A673 (cell line): Measurements from ENCODE around the gene PRODH. TPM values are rescaled to one million over a fixed set of nuclear protein-coding genes. Genes with fewer than 3 reads are reported as not detected.
"Not testable (repeated sequence)": the region's sequence is repeated elsewhere in the genome, so short reads cannot be mapped to it uniquely, and the experiment has no call there.

Source experiments
- BruUV-seq: library from RNA; stranded (reverse); fragments of 400-500 nt; replicated peaks from 2 replicates; lab custom pipeline; 2021; lab: Mats Ljungman, UMichigan
- CTCF ChIA-PET: fragments of 300-600 bp; sonication (Branson Sonifier 250); formaldehyde crosslinking; loops from one replicate; lab custom pipeline; 2022; ENCODE audit warnings: antibody characterized with exemption; lab: Charles Lee
- POLR2A ChIA-PET: fragments of 300-600 bp; sonication (Branson Sonifier 250); formaldehyde crosslinking; loops from one replicate; lab custom pipeline; 2022; ENCODE audit warnings: antibody characterized with exemption; ENCODE audit not compliant: low non-redundant PET; lab: Charles Lee
- DNase-seq: peaks from one replicate; pipeline ENCODE4 v3.0.0-alpha.2; 2015; ENCODE audit warnings: low spot score
- H3K27ac ChIP-seq: fragments of 200-600 bp; sonication (generic); 2 replicates; pipeline ENCODE4 v1.5.1; 2016; ENCODE audit warnings: mixed run types, low read depth, mild to moderate bottlenecking, mixed read lengths, antibody characterized with exemption, low read length; ENCODE audit not compliant: poor library complexity, severe bottlenecking
- H3K27me3 ChIP-seq: fragments of 200-600 bp; sonication (generic); replicated peaks from 2 replicates; pipeline ENCODE4 v1.6.1; 2017; ENCODE audit warnings: mixed run types, low read depth, mild to moderate bottlenecking, mixed read lengths, antibody characterized with exemption, low read length; ENCODE audit not compliant: insufficient read depth, poor library complexity
- H3K36me3 ChIP-seq: fragments of 200-600 bp; sonication (generic); 2 replicates; pipeline ENCODE4 v1.6.1; 2016; ENCODE audit warnings: mixed run types, mild to moderate bottlenecking, mixed read lengths, antibody characterized with exemption, low read length; ENCODE audit not compliant: insufficient read depth, poor library complexity, severe bottlenecking
- H3K4me1 ChIP-seq: fragments of 200-600 bp; sonication (generic); 2 replicates; pipeline ENCODE4 v1.6.1; 2017; ENCODE audit warnings: mixed run types, mild to moderate bottlenecking, mixed read lengths, antibody characterized with exemption, low read length; ENCODE audit not compliant: insufficient read depth, poor library complexity, severe bottlenecking
- H3K4me3 ChIP-seq: fragments of 200-600 bp; sonication (generic); 2 replicates; pipeline ENCODE4 v1.5.1; 2016; ENCODE audit warnings: low read depth, mixed run types, mild to moderate bottlenecking, mixed read lengths, low read length; ENCODE audit not compliant: poor library complexity, severe bottlenecking
- H3K9me3 ChIP-seq: fragments of 200-600 bp; sonication (generic); 2 replicates; pipeline ENCODE4 v1.6.1; 2016; ENCODE audit warnings: mixed run types, low read depth, mild to moderate bottlenecking, mixed read lengths, antibody characterized with exemption, low read length; ENCODE audit not compliant: poor library complexity, severe bottlenecking
- EZH2 ChIP-seq: fragments of 200-600 bp; sonication (generic); IDR thresholded peaks from 2 replicates; pipeline ENCODE4 v1.6.1; 2017; ENCODE audit warnings: borderline replicate concordance, low read depth, mild to moderate bottlenecking, mixed read lengths, antibody characterized with exemption, low read length; ENCODE audit not compliant: poor library complexity, severe bottlenecking
- intact Hi-C: fragments of 100-400 bp; cut with micrococcal nuclease; formaldehyde crosslinking; loops from one replicate; pipeline ENCODE4 v1.10.0; 2022; ENCODE audit not compliant: unreplicated experiment
- total RNA-seq: library from RNA; stranded (reverse); gene quantifications from 2 replicates; pipeline ENCODE4 v1.2.3, GENCODE V29; 2021
- TF ChIP-seq, protein P1 (sequence below): fragments of 300-800, 200-600 bp; sonication (generic); conservative IDR thresholded peaks from 2 replicates; pipeline ENCODE4 v1.5.1; 2017; ENCODE audit warnings: low read depth, mild to moderate bottlenecking, antibody characterized with exemption, low read length, moderate library complexity, mixed read lengths

Gene PRODH
- total RNA-seq, 1 experiment from 2014 or later: 10.9 TPM

DNA sequence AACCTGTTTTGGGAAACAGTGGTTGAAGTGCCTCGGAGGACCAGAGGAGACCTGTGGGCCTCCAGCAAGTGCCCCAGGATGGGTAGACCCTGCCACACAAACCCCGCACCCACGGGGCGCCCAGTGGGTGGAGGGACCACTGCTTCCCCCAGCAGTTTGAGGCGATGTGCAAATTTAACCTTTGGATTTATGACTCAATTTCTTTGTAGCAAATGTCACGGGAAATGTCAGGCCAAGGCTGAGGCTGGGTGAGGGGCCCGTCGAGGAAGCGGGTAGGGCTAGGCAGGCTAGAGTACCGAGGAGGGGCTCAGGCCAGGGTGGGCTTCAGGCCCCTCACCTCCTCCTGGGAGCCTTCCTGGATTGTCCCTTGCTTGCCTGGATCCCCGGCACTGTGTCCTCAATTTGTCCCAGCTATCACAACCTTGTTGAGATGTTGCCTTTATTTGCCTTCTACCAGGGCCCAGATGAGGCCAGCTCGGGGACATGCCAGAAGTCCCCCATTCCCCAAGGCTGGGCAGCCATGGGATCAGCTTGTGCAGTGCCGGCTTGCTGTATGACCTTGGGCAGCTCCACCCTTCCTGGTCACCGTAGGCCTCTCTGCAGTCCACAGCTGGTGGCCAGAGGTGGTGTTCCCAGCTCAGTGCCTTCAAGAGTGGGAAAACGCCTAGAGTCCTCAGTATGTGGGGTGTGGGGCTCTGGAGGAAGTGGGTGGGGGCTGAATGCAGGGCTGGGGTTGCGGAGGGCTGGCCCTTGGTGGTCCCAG is 39.5 kb upstream of the PRODH start:
- no peak for TF ChIP-seq EZH2
- TF ChIP-seq, protein P1, sequence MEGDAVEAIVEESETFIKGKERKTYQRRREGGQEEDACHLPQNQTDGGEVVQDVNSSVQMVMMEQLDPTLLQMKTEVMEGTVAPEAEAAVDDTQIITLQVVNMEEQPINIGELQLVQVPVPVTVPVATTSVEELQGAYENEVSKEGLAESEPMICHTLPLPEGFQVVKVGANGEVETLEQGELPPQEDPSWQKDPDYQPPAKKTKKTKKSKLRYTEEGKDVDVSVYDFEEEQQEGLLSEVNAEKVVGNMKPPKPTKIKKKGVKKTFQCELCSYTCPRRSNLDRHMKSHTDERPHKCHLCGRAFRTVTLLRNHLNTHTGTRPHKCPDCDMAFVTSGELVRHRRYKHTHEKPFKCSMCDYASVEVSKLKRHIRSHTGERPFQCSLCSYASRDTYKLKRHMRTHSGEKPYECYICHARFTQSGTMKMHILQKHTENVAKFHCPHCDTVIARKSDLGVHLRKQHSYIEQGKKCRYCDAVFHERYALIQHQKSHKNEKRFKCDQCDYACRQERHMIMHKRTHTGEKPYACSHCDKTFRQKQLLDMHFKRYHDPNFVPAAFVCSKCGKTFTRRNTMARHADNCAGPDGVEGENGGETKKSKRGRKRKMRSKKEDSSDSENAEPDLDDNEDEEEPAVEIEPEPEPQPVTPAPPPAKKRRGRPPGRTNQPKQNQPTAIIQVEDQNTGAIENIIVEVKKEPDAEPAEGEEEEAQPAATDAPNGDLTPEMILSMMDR: no peak
- no peaks in the 10 kb centered on the region for H3K27me3 ChIP-seq
- no peak for DNase-seq
- no TSS peak for BruUV-seq
- POLR2A ChIA-PET: no interaction called here
- no peak overlapping the region for H3K4me3 ChIP-seq
- no peaks in the 10 kb centered on the region for H3K4me1 ChIP-seq
- no peak overlapping the region for H3K27ac ChIP-seq
- CTCF ChIA-PET: no interaction called here
- H3K36me3 ChIP-seq: no peaks in the 10 kb centered on the region
- peaks cover 3% of the 10 kb centered on the region for H3K9me3 ChIP-seq
- intact Hi-C loops: no loop called here

DNA sequence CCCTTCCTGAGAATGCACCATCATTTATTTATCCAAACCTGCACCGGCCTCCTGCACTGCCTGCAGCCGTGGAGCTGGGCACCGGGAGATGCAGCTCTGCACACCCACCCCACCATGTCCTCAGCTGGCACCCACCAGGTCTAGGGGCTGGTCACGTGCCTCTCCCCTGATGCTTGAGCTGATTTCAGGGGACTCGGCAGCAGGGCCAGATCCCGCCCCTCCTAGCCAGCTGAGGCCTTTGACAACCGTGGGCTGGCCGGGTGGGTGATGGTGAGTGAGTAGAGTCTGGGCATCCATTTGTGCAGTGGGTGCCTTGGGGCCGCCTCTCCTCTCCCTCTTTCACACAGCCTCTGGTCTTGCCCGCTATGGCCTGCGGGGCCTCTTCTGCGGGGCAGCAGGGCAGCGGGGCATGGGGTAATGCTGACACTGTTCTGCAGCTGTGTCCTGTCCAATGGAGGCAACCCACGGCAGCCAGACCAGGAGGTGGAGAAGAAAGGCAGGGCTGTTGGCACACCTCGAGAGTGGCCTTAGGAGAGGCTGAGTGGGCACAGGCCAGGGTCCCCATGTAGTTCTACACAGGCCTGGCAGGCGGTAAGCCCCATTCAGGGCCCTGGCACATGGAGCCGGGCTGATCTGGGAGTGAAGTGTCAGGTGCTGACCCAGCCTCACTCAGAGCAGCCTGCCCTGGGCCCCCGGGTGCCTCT is 38.5 kb upstream of the PRODH start:
- Histone ChIP-seq H3K4me3 (no peak overlapping the region), H3K27ac (no peak overlapping the region), H3K9me3 (no peaks in the 10 kb centered on the region), H3K36me3 (no peaks in the 10 kb centered on the region), H3K4me1 (no peaks in the 10 kb centered on the region), H3K27me3 (no peaks in the 10 kb centered on the region)
- no TSS peak for BruUV-seq
- ChIA-PET POLR2A (no interaction called here), CTCF (no interaction called here)
- no peak for TF ChIP-seq EZH2
- TF ChIP-seq, protein P1: no peak
- intact Hi-C loops: no loop called here
- no peak for DNase-seq

DNA sequence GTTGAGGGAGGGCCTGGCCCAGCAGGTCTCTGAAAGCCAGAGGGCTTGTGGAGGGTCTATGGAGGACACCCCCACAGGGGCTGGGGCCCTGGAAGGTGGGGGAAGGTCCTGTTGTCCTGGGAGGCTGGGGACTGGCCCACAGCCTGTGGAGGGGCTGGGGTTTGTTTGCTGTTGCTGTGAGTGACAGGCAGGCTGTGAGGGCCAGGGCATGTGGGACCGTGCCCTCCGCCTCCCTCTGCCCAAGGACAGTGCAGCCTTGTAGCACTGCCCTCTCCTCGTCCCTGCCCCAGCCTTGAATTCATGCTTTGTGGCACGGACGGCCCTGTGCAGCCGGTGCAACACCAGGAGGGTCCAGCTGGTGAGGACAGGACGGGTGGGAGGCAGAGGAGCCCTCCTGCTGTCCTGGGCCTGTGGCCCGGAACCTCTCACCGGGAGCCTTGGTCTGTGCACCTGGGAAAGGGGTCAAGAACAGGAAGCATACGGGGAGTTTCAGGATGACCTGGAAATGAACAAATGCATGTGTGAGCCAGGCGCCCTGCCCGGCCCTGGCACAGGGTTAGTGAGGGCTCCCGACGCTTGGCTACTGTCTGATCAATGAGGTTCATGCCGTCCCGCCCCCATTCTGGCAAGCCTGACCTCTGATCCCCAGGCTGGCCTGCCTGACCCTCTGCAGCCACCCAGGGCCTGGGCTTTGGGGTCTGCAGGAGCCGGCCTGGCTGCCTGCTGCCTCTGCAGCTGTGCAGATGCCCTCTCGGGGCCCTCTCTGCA is 37.4 kb upstream of the PRODH start:
- intact Hi-C loops: no loop called here
- CTCF ChIA-PET: no interaction called here
- BruUV-seq: no TSS peak

DNA sequence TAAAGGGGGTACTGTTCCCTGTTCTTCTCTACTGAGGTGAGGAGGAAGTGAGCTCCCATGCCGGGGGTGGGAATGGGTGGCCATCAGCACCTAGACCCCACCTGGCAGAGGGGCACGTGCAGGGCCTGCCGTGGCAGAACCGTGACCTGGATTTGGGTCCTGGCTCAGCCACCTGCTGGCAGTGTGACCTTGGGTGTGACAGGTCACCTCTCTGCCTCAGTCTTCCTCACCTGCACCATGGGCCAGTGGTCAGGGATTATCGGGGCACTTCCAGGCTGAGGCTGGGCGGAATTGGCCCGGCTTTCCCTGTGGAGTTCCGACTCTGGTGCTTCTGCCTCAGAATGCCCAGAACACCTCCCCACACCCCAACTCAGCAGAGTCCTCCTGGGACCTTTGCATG is 36.5 kb upstream of the PRODH start:
- H3K4me3 ChIP-seq, intact Hi-C loops, H3K27me3 ChIP-seq, DNase-seq, H3K9me3 ChIP-seq, H3K36me3 ChIP-seq, POLR2A ChIA-PET, CTCF ChIA-PET, BruUV-seq, H3K27ac ChIP-seq, H3K4me1 ChIP-seq: not testable (repeated sequence)

More for the DNA sequence above, 37.4 kb upstream of the PRODH start:
- H3K36me3 ChIP-seq: no peaks in the 10 kb centered on the region
- no peak for TF ChIP-seq EZH2
- TF ChIP-seq, protein P1: no peak
- DNase-seq: no peak
- H3K4me1 ChIP-seq: no peaks in the 10 kb centered on the region
- no peak overlapping the region for H3K4me3 ChIP-seq
- POLR2A ChIA-PET: no interaction called here
- no peaks in the 10 kb centered on the region for H3K27me3 ChIP-seq
- no peaks in the 10 kb centered on the region for H3K9me3 ChIP-seq
- no peak overlapping the region for H3K27ac ChIP-seq

DNA sequence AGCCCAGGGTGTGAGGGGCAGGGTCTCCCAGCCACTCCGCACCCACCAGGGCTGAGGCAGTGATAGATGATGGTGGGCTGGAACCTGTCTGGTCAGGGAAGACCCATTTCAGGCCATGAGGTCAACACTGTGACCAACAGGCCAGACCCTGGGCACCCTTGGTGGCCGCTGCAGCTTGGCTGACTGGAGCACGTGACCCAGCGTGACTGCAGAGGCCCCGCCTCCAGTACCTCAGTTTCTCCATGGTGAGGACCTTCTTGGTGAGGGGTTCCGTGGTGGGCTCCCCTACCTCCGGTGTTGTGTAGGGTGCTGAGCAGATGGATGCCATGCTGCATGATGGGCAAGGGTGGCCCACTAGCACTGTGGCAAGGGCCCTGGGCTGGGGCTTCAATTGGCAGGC is 35.9 kb upstream of the PRODH start:
- CTCF ChIA-PET, POLR2A ChIA-PET, DNase-seq, H3K4me1 ChIP-seq, H3K27me3 ChIP-seq, H3K9me3 ChIP-seq, intact Hi-C loops, BruUV-seq, H3K4me3 ChIP-seq, H3K27ac ChIP-seq, H3K36me3 ChIP-seq: not testable (repeated sequence)
